HFF-Myc (cell line): ENCODE data around the gene FSTL4.

ENCODE experiments used
- DNase-seq: peaks from one replicate; pipeline ENCODE4 v3.0.0-alpha.2; 2011; ENCODE audit warnings: low read depth; ENCODE audit errors: extremely low read depth
- H3K4me3 ChIP-seq: replicated peaks from 2 replicates; pipeline ENCODE4 v1.5.1; 2011; ENCODE audit warnings: low read depth, mild to moderate bottlenecking, control low read depth, low read length
- CTCF ChIP-seq: IDR thresholded peaks from 2 replicates; pipeline ENCODE4 v1.5.1; 2012; ENCODE audit warnings: mild to moderate bottlenecking, low read depth, low read length, control low read depth; ENCODE audit errors: missing control alignments

Gene FSTL4

GRCh38 chr5:133506181-133506580 is 106.2 kb downstream of the FSTL4 start:
- no peak overlapping the region for H3K4me3 ChIP-seq
- no peak for TF ChIP-seq CTCF
- DNase-seq = no peak

- H3K4me3 ChIP-seq = no peak overlapping the region
- no peak for DNase-seq
- TF ChIP-seq CTCF = no peak
These were observed 108.8 kb downstream of the FSTL4 start for GRCh38 chr5:133503511-133503910.

GRCh38 chr5:133499895-133500294 is 112.4 kb downstream of the FSTL4 start:
- H3K4me3 ChIP-seq = no peak overlapping the region
- TF ChIP-seq CTCF = no peak
- no peak for DNase-seq

- TF ChIP-seq CTCF = no peak
- no peak for DNase-seq
- no peak overlapping the region for H3K4me3 ChIP-seq
These were observed 114.6 kb downstream of the FSTL4 start for GRCh38 chr5:133497608-133498348.

- no peak for TF ChIP-seq CTCF
- no peak for DNase-seq
- no peak overlapping the region for H3K4me3 ChIP-seq
These were observed 115.7 kb downstream of the FSTL4 start for GRCh38 chr5:133496631-133497030.

GRCh38 chr5:133494923-133495246 is 117.5 kb downstream of the FSTL4 start:
- TF ChIP-seq CTCF = no peak
- H3K4me3 ChIP-seq = no peak overlapping the region
- DNase-seq = no peak

- no peak for DNase-seq
- H3K4me3 ChIP-seq = no peak overlapping the region
- TF ChIP-seq CTCF = no peak
These were observed 118.0 kb downstream of the FSTL4 start for GRCh38 chr5:133494232-133494922.
